WTC11 (cell line): ENCODE results near the gene AADACL3. TPM values are rescaled to one million over a fixed set of nuclear protein-coding genes. Genes with fewer than 3 reads are reported as not detected.

Source experiments
- ATAC-seq: fragments of 200-7000 bp; cut with Tn5 transposase; 2 replicates; pipeline ENCODE4 v1.10.0; 2021; ENCODE audit warnings: mild to moderate bottlenecking, moderate library complexity
- CTCF ChIA-PET: fragments of 300-600 bp; sonication (Branson Sonifier 250); formaldehyde crosslinking; loops from one replicate; lab custom pipeline; 2021; ENCODE audit warnings: antibody characterized with exemption; lab: Charles Lee
- POLR2A ChIA-PET: fragments of 350-600 bp; sonication (Branson Sonifier 250); formaldehyde crosslinking; loops from one replicate; lab custom pipeline; 2021; ENCODE audit warnings: antibody characterized with exemption; lab: Charles Lee
- DNase-seq: peaks from one replicate; pipeline ENCODE4 v3.0.0; 2021; ENCODE audit warnings: low spot score
- H3K27ac Mint-ChIP-seq: 2 replicates; pipeline ENCODE4 v1.8.0; 2021; ENCODE audit warnings: mixed read lengths
- H3K27me3 Mint-ChIP-seq: 2 replicates; pipeline ENCODE4 v1.8.0; 2021; ENCODE audit warnings: low read depth, mild to moderate bottlenecking, moderate library complexity, mixed read lengths
- H3K36me3 Mint-ChIP-seq: 2 replicates; pipeline ENCODE4 v1.8.0; 2021; ENCODE audit warnings: mixed read lengths
- H3K4me1 Mint-ChIP-seq: 2 replicates; pipeline ENCODE4 v1.8.0; 2022; ENCODE audit warnings: mixed read lengths
- H3K4me3 Mint-ChIP-seq: 2 replicates; pipeline ENCODE4 v1.8.0; 2021; ENCODE audit warnings: mild to moderate bottlenecking, moderate library complexity, mixed read lengths
- H3K9me3 Mint-ChIP-seq: 2 replicates; pipeline ENCODE4 v1.8.0; 2021; ENCODE audit warnings: mixed read lengths
- FOXK1 ChIP-seq: sonication (generic); formaldehyde crosslinking; IDR thresholded peaks from 2 replicates; pipeline ENCODE4 v1.8.0; 2022; ENCODE audit warnings: mild to moderate bottlenecking, moderate library complexity, missing genetic modification reagents
- JUN ChIP-seq: sonication (generic); formaldehyde crosslinking; IDR thresholded peaks from 2 replicates; pipeline ENCODE4 v1.8.0; 2023; ENCODE audit warnings: mild to moderate bottlenecking, missing genetic modification reagents
- NR2C2 ChIP-seq: sonication (generic); formaldehyde crosslinking; IDR thresholded peaks from 2 replicates; pipeline ENCODE4 v1.8.0; 2022; ENCODE audit warnings: mild to moderate bottlenecking, missing genetic modification reagents
- ZNF317 ChIP-seq: sonication (generic); formaldehyde crosslinking; IDR thresholded peaks from 2 replicates; pipeline ENCODE4 v1.8.1; 2023; ENCODE audit warnings: low read depth, mild to moderate bottlenecking, moderate library complexity, missing genetic modification reagents, borderline replicate concordance
- ZNF423 ChIP-seq: fragments of 250-450 bp; sonication (Bioruptor Pico); IDR thresholded peaks from 2 replicates; pipeline ENCODE4 v2.1.2; 2022; ENCODE audit warnings: mild to moderate bottlenecking, moderate library complexity
- ZNF671 ChIP-seq: fragments of 250-450 bp; sonication (Bioruptor Pico); IDR thresholded peaks from 2 replicates; pipeline ENCODE4 v1.8.0; 2021; ENCODE audit warnings: mild to moderate bottlenecking
- total RNA-seq: library from RNA; stranded (reverse); gene quantifications from 3 replicates; pipeline ENCODE4 v1.2.3, GENCODE V29; 2021
- TF ChIP-seq, protein P1 (sequence below): sonication (generic); formaldehyde crosslinking; IDR thresholded peaks from 2 replicates; pipeline ENCODE4 v1.8.0; 2022; ENCODE audit warnings: mild to moderate bottlenecking, missing genetic modification reagents
- TF ChIP-seq, protein P2 (sequence below): sonication (generic); formaldehyde crosslinking; IDR thresholded peaks from 2 replicates; pipeline ENCODE4 v1.8.0; 2023; ENCODE audit warnings: missing genetic modification reagents
- TF ChIP-seq, protein P3 (sequence below): sonication (generic); formaldehyde crosslinking; IDR thresholded peaks from 2 replicates; pipeline ENCODE4 v1.8.1; 2022; ENCODE audit warnings: low read depth, mild to moderate bottlenecking, moderate library complexity, missing genetic modification reagents, borderline replicate concordance
- TF ChIP-seq, protein P4 (sequence below): sonication (generic); formaldehyde crosslinking; IDR thresholded peaks from 2 replicates; pipeline ENCODE4 v1.8.1; 2023; ENCODE audit warnings: mild to moderate bottlenecking, missing genetic modification reagents, moderate library complexity
- TF ChIP-seq, protein P5 (sequence below): sonication (generic); formaldehyde crosslinking; IDR thresholded peaks from 2 replicates; pipeline ENCODE4 v1.8.1; 2023; ENCODE audit warnings: mild to moderate bottlenecking, missing genetic modification reagents
- TF ChIP-seq, protein P6 (sequence below): fragments of 250-450 bp; sonication (Bioruptor Pico); IDR thresholded peaks from 2 replicates; pipeline ENCODE4 v1.8.0; 2021; ENCODE audit warnings: mild to moderate bottlenecking

AADACL3 gene
- total RNA-seq, 1 experiment from 2014 or later: 0.77 TPM

DNA sequence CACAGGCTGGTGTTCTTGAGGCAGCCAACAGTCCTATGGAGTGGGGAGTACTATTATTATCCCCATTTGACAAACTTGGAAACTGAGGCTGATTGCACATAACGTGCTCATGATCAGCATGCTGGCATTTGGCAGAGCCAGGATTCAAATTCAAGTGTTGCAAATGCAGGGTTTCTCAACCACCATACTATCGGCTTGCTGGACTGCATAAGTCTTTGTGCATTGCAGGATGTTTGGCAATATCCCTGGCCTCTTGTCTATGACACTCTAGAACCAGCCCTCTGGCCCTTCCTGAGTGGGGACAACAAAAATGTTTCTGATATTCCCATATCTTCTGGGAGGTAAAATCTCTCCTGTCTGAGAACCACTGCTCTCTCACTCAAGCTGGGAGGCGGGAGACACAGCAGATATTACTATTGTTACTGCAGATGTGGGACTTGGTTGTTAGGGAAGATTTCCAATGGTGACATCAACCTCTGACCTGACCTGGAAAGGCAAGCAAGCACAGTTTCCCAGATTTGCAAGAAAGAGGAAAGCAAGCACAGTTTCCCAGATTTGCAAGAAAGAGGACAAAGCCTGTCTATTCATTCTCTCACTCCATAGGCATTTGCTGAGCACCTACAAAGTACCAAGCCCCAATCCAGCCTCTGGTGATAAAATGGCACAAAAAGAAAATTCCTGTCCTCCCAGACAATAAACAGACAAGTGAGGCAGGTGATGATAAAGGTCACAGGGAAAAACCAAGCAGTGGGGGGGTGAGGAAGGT is 1.0 kb upstream of the AADACL3 start:
- no peaks in the 10 kb centered on the region for H3K27me3 Mint-ChIP-seq
- ChIA-PET POLR2A (no interaction called here), CTCF (interaction anchor here (1.3 kb wide), 1 partner anchor 56 kb away, joined by 3 read pairs; no protein-coding TSS in a partner anchor)
- H3K4me1 Mint-ChIP-seq: peaks cover 89% of the 10 kb centered on the region
- H3K27ac Mint-ChIP-seq: peak overlapping the region; percentile 91
- H3K9me3 Mint-ChIP-seq: peaks cover 6% of the 10 kb centered on the region; the same call in 1 of the 2 replicates
- H3K36me3 Mint-ChIP-seq: no peaks in the 10 kb centered on the region
- DNase-seq: no peak
- H3K4me3 Mint-ChIP-seq: no peak overlapping the region
- ATAC-seq: no peak
- TF ChIP-seq, protein P1, sequence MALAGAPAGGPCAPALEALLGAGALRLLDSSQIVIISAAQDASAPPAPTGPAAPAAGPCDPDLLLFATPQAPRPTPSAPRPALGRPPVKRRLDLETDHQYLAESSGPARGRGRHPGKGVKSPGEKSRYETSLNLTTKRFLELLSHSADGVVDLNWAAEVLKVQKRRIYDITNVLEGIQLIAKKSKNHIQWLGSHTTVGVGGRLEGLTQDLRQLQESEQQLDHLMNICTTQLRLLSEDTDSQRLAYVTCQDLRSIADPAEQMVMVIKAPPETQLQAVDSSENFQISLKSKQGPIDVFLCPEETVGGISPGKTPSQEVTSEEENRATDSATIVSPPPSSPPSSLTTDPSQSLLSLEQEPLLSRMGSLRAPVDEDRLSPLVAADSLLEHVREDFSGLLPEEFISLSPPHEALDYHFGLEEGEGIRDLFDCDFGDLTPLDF (CRISPR knock-in tag): no peak
- TF ChIP-seq ZNF317 (CRISPR knock-in tag): peak; percentile 80

DNA sequence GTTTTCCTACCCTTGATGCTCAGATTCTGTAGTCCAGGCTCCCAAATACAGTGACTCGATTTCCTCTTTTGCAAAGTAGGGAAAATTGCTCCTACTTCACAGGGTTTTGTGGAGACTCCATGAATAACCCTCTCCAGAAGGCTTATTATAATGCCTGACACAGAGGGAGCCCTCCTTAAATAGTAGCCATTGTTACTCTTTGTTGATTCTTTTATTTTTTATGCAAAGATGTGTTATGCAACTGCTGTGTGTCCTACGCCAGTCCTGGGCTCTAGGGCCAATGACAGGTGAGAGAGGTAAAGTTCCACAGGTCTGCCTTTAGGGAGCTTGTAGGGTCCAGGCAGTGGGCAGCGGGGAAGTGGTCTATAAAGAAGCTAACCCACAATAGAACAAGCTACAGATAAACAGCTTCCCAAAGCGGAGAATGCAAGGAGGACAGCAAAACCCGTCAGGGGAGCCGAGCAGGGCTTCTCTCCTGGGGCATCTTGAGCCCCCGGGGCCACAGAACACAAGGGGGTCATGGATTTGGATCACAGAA is 1.5 kb downstream of the AADACL3 start:
- Mint-ChIP-seq H3K4me1 (peaks cover 84% of the 10 kb centered on the region), H3K36me3 (no peaks in the 10 kb centered on the region), H3K9me3 (no peaks in the 10 kb centered on the region), H3K4me3 (peak overlapping the region; percentile 30; the same call in 1 of the 2 replicates), H3K27me3 (no peaks in the 10 kb centered on the region), H3K27ac (peak overlapping the region; percentile 86)
- POLR2A ChIA-PET: no interaction called here
- TF ChIP-seq ZNF423 (CRISPR knock-in tag): no peak
- TF ChIP-seq FOXK1: 0 out of 2 replicates have a peak, but pooled peaks have one; percentile 38
- TF ChIP-seq, protein P2, sequence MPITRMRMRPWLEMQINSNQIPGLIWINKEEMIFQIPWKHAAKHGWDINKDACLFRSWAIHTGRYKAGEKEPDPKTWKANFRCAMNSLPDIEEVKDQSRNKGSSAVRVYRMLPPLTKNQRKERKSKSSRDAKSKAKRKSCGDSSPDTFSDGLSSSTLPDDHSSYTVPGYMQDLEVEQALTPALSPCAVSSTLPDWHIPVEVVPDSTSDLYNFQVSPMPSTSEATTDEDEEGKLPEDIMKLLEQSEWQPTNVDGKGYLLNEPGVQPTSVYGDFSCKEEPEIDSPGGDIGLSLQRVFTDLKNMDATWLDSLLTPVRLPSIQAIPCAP: no peak
- TF ChIP-seq ZNF671: no peak
- ATAC-seq (peak; percentile 23; the same call in 1 of the 2 replicates), DNase-seq (no peak)
- CTCF ChIA-PET: interaction anchor here (1.0 to 1.7 kb wide), 2 partner anchors 15 to 116 kb away, joined by 4 read pairs; no protein-coding TSS in a partner anchor

DNA sequence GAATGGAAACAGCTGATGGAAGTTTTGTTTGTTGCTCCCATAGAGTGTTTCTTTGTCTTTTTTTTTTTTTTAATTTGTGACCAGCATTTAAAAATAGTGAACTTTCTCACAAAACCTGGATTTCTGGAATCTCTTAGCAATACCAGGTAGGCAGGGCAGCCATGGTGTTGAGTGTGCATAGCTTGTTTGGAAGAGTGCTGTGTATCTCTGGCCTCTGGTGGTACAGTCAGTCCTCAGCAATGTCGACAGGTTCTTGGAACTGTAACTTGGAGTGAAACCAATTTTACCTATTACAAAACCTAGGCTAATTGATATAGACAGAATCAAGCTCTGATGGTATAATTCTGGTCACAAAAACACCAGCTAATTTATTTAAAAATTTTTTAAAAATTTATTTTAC is 6.7 kb downstream of the AADACL3 start:
- Mint-ChIP-seq H3K9me3 (peaks cover 10% of the 10 kb centered on the region), H3K4me3 (no peak overlapping the region), H3K36me3 (no peaks in the 10 kb centered on the region), H3K4me1 (peaks cover 32% of the 10 kb centered on the region), H3K27me3 (peaks cover 6% of the 10 kb centered on the region; the same call in 1 of the 2 replicates), H3K27ac (no peak overlapping the region)
- POLR2A ChIA-PET: no interaction called here
- ATAC-seq: no peak
- TF ChIP-seq, protein P3, sequence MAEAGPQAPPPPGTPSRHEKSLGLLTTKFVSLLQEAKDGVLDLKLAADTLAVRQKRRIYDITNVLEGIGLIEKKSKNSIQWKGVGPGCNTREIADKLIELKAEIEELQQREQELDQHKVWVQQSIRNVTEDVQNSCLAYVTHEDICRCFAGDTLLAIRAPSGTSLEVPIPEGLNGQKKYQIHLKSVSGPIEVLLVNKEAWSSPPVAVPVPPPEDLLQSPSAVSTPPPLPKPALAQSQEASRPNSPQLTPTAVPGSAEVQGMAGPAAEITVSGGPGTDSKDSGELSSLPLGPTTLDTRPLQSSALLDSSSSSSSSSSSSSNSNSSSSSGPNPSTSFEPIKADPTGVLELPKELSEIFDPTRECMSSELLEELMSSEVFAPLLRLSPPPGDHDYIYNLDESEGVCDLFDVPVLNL (CRISPR knock-in tag): no peak
- TF ChIP-seq NR2C2 (CRISPR knock-in tag) (no peak), ZNF671 (no peak), JUN (CRISPR knock-in tag) (no peak)
- TF ChIP-seq, protein P4, sequence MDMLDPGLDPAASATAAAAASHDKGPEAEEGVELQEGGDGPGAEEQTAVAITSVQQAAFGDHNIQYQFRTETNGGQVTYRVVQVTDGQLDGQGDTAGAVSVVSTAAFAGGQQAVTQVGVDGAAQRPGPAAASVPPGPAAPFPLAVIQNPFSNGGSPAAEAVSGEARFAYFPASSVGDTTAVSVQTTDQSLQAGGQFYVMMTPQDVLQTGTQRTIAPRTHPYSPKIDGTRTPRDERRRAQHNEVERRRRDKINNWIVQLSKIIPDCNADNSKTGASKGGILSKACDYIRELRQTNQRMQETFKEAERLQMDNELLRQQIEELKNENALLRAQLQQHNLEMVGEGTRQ: no peak
- TF ChIP-seq, protein P5, sequence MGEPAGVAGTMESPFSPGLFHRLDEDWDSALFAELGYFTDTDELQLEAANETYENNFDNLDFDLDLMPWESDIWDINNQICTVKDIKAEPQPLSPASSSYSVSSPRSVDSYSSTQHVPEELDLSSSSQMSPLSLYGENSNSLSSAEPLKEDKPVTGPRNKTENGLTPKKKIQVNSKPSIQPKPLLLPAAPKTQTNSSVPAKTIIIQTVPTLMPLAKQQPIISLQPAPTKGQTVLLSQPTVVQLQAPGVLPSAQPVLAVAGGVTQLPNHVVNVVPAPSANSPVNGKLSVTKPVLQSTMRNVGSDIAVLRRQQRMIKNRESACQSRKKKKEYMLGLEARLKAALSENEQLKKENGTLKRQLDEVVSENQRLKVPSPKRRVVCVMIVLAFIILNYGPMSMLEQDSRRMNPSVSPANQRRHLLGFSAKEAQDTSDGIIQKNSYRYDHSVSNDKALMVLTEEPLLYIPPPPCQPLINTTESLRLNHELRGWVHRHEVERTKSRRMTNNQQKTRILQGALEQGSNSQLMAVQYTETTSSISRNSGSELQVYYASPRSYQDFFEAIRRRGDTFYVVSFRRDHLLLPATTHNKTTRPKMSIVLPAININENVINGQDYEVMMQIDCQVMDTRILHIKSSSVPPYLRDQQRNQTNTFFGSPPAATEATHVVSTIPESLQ (CRISPR knock-in tag): no peak
- TF ChIP-seq, protein P6, sequence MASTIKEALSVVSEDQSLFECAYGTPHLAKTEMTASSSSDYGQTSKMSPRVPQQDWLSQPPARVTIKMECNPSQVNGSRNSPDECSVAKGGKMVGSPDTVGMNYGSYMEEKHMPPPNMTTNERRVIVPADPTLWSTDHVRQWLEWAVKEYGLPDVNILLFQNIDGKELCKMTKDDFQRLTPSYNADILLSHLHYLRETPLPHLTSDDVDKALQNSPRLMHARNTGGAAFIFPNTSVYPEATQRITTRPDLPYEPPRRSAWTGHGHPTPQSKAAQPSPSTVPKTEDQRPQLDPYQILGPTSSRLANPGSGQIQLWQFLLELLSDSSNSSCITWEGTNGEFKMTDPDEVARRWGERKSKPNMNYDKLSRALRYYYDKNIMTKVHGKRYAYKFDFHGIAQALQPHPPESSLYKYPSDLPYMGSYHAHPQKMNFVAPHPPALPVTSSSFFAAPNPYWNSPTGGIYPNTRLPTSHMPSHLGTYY (CRISPR knock-in tag): no peak
- DNase-seq: no peak
- CTCF ChIA-PET: interaction anchor here (1.4 kb wide), 1 partner anchor 447 kb away, joined by 4 read pairs; no protein-coding TSS in a partner anchor
